Uterus (tissue), 4 donors: ENCODE measurements around the gene HIVEP3. TPM values are rescaled to one million over a fixed set of nuclear protein-coding genes. Genes with fewer than 3 reads are reported as not detected.

Experiments used
- DNase-seq, 2 donors: peaks; one replicate each; pipeline ENCODE4 v3.0.0-alpha.2; 2019 to 2020
- H3K27ac ChIP-seq, 2 donors: fragments of 200-600 bp; sonication (generic); 1 replicate in 1 of 2; 2 replicates in 1 of 2; pipeline ENCODE4 v1.5.1; 2016 to 2018
- H3K27me3 ChIP-seq, 2 donors: fragments of 200-600 bp; sonication (generic); one replicate each; pipeline ENCODE4 v1.5.1; 2018 to 2019; ENCODE audit warnings: control low read depth in 1 of 2
- H3K36me3 ChIP-seq, 2 donors: fragments of 200-600 bp; sonication (generic); one replicate each; pipeline ENCODE4 v1.5.1; 2019; ENCODE audit warnings: control low read depth in 1 of 2
- H3K4me1 ChIP-seq, 2 donors: fragments of 200-600 bp; sonication (generic); one replicate each; pipeline ENCODE4 v1.5.1; 2018 to 2019; ENCODE audit warnings: control low read depth in 1 of 2
- H3K4me3 ChIP-seq, 2 donors: fragments of 200-600 bp; sonication (generic); 1 replicate in 1 of 2; 2 replicates in 1 of 2; pipeline ENCODE4 v1.5.1; 2018 to 2019; ENCODE audit warnings: mild to moderate bottlenecking in 1 of 2
- H3K9me3 ChIP-seq, 2 donors: fragments of 200-600 bp; sonication (generic); one replicate each; pipeline ENCODE4 v1.5.1; 2019; ENCODE audit warnings: control low read depth in 1 of 2
- POLR2A ChIP-seq, 2 donors: fragments of 450-650 bp; IDR thresholded peaks; one replicate each; pipeline ENCODE4 v1.6.1; 2016; ENCODE audit warnings: antibody characterized with exemption in 2 of 2, mild to moderate bottlenecking in 1 of 2, moderate library complexity in 1 of 2
- intact Hi-C: fragments of 100-400 bp; cut with DNase I; formaldehyde crosslinking; loops from one replicate; pipeline ENCODE4 v1.15.1; 2023; ENCODE audit warnings: low total_unique reads
- total RNA-seq, 4 donors: library from RNA; depleted of rRNA in 3 of 4; stranded (reverse); fragments of >200 nt in 3 of 4; gene quantifications; one replicate each; pipeline versions ENCODE4 v1.1.0 to v1.2.4, GENCODE V29; 2014 to 2023
- TF ChIP-seq, protein P1 (sequence below), 4 experiments: fragments of 200-600 bp in 2 of 4; fragments of 450-650 bp in 2 of 4; sonication (generic) in 2 of 4; IDR thresholded peaks; one replicate each; pipeline ENCODE4 v1.5.1; 2016 to 2019; ENCODE audit warnings: antibody characterized with exemption in 4 of 4, mild to moderate bottlenecking in 2 of 4, moderate library complexity in 1 of 4
- donor health status: DM: yes; HTN: yes; CAD: no.

The HIVEP3 gene
- total RNA-seq, 4 donors from 2014 or later: 0.51 to 7.6 (median 2.9) TPM

GRCh38 chr1:41943717-41944116 is 25.0 kb upstream of the HIVEP3 start:
- Histone ChIP-seq H3K4me1 (no peaks in the 10 kb centered on the region), H3K4me3 (no peak overlapping the region), H3K9me3 (peaks cover 0 to 8% of the 10 kb centered on the region in 2 donors), H3K36me3 (no peaks in the 10 kb centered on the region), H3K27ac (no peak overlapping the region), H3K27me3 (no peaks in the 10 kb centered on the region)
- DNase-seq: no peak
- intact Hi-C loops: no loop called here
- TF ChIP-seq POLR2A (IDR thresholded peaks at IDR 0.05): no peak
- TF ChIP-seq, protein P1, sequence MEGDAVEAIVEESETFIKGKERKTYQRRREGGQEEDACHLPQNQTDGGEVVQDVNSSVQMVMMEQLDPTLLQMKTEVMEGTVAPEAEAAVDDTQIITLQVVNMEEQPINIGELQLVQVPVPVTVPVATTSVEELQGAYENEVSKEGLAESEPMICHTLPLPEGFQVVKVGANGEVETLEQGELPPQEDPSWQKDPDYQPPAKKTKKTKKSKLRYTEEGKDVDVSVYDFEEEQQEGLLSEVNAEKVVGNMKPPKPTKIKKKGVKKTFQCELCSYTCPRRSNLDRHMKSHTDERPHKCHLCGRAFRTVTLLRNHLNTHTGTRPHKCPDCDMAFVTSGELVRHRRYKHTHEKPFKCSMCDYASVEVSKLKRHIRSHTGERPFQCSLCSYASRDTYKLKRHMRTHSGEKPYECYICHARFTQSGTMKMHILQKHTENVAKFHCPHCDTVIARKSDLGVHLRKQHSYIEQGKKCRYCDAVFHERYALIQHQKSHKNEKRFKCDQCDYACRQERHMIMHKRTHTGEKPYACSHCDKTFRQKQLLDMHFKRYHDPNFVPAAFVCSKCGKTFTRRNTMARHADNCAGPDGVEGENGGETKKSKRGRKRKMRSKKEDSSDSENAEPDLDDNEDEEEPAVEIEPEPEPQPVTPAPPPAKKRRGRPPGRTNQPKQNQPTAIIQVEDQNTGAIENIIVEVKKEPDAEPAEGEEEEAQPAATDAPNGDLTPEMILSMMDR (IDR thresholded peaks at IDR 0.05): no peak

DNA sequence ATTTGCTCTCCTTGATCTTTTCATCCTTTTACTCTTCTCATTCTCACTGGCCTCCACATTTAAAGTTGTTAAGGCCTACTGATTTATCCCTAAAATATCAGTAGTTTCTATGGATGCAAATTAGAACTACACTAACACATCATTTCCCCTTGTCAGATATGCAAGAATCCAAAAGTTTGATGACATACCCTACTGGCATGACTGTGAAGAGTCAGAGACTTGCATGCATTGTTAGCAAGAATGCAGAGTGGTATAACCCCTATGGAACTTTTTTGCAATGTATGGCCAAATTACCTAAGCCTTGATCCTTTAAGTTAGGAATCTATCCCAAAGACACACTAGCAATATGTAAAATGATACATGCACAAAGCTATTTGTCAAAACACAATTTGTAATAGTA is 23.6 kb upstream of the HIVEP3 start:
- DNase-seq: no peak
- no peaks in the 10 kb centered on the region for H3K36me3 ChIP-seq
- H3K4me1 ChIP-seq: no peaks in the 10 kb centered on the region
- no peak for TF ChIP-seq POLR2A (IDR thresholded peaks at IDR 0.05)
- TF ChIP-seq, protein P1 (IDR thresholded peaks at IDR 0.05): no peak
- intact Hi-C loops: no loop called here
- peaks cover 0 to 8% of the 10 kb centered on the region in 2 donors for H3K9me3 ChIP-seq
- H3K27me3 ChIP-seq: no peaks in the 10 kb centered on the region
- H3K27ac ChIP-seq: no peak overlapping the region
- H3K4me3 ChIP-seq: no peak overlapping the region

- Histone ChIP-seq H3K36me3 (no peaks in the 10 kb centered on the region), H3K27me3 (no peaks in the 10 kb centered on the region), H3K27ac (no peak overlapping the region), H3K9me3 (peaks cover 0 to 8% of the 10 kb centered on the region in 2 donors), H3K4me3 (no peak overlapping the region), H3K4me1 (no peaks in the 10 kb centered on the region)
- TF ChIP-seq, protein P1 (IDR thresholded peaks at IDR 0.05): no peak
- TF ChIP-seq POLR2A (IDR thresholded peaks at IDR 0.05): no peak
- intact Hi-C loops: no loop called here
- no peak for DNase-seq
Measured at GRCh38 chr1:41941381-41941780, 22.7 kb upstream of the HIVEP3 start.

DNA sequence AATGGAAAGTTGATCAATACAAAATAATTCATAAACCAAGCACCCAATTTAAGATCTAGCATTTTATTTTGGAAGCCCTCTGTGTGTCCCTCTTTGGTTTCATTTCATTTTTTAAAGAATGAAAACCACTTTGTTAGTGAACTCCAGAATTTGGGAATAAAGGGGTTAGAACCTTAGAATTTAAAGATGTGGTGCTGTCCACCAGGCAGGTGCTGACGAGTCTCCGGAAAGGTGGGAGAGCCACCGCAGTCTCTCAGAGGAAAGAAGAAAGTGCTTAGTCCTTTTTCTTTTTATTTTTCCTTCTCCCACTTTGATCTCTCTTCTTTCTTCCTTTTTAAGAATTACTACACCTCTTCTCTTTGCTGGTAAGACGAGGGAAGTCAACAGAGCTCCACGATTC is 20.5 kb upstream of the HIVEP3 start:
- Histone ChIP-seq H3K4me1 (no peaks in the 10 kb centered on the region), H3K27me3 (no peaks in the 10 kb centered on the region), H3K36me3 (no peaks in the 10 kb centered on the region), H3K27ac (no peak overlapping the region), H3K9me3 (peaks cover 0 to 7% of the 10 kb centered on the region in 2 donors), H3K4me3 (no peak overlapping the region)
- TF ChIP-seq, protein P1 (IDR thresholded peaks at IDR 0.05): no peak
- no peak for TF ChIP-seq POLR2A (IDR thresholded peaks at IDR 0.05)
- intact Hi-C loops: no loop called here
- DNase-seq: no peak

DNA sequence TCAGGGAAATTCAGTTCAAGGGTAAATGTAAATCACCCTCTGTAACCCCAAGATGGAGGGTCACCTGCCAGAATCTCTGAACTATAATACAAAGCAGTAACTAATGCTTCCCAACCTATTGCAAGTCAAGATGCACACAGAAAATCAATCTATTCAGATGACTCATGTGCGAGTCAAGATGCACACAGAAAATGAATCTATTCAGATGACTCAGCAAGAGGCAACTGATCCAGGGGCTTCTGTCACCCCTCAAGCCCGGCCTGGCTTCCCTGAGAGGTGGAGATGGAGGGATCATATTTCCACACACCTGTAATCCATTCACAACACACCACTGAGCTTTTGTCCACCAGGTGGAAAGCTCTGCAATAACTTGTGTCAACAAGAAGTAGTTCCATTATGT is 17.4 kb upstream of the HIVEP3 start:
- Histone ChIP-seq H3K4me1 (no peaks in the 10 kb centered on the region), H3K36me3 (no peaks in the 10 kb centered on the region), H3K9me3 (no peaks in the 10 kb centered on the region), H3K27ac (no peak overlapping the region), H3K4me3 (no peak overlapping the region), H3K27me3 (no peaks in the 10 kb centered on the region)
- DNase-seq: no peak
- intact Hi-C loops: no loop called here
- no peak for TF ChIP-seq POLR2A (IDR thresholded peaks at IDR 0.05)
- TF ChIP-seq, protein P1 (IDR thresholded peaks at IDR 0.05): no peak
